SIG-M5 treated with dmso at 0.1 percent for 504 hours (cell line): Measurements from ENCODE around the gene VEGFB.

Experiments
- DNase-seq: peaks from one replicate; lab custom pipeline; 2025; ENCODE audit not compliant: unreplicated experiment; lab: John Stamatoyannopoulos, UW

VEGFB gene

GRCh38 chr11:64230171-64230984, 4.0 kb upstream of the VEGFB start, which contains the start of gene DNAJC4:
DNAJC4 (plus strand) TSS chr11:64230548; CDS start chr11:64230855, 307 bp downstream.
- peak; percentile 84 for DNase-seq

GRCh38 chr11:64230985-64231365, 3.4 kb upstream of the VEGFB start:
- DNase-seq = peak; percentile 55

GRCh38 chr11:64231546-64231945, 2.8 kb upstream of the VEGFB start:
- DNase-seq = no peak

DNA sequence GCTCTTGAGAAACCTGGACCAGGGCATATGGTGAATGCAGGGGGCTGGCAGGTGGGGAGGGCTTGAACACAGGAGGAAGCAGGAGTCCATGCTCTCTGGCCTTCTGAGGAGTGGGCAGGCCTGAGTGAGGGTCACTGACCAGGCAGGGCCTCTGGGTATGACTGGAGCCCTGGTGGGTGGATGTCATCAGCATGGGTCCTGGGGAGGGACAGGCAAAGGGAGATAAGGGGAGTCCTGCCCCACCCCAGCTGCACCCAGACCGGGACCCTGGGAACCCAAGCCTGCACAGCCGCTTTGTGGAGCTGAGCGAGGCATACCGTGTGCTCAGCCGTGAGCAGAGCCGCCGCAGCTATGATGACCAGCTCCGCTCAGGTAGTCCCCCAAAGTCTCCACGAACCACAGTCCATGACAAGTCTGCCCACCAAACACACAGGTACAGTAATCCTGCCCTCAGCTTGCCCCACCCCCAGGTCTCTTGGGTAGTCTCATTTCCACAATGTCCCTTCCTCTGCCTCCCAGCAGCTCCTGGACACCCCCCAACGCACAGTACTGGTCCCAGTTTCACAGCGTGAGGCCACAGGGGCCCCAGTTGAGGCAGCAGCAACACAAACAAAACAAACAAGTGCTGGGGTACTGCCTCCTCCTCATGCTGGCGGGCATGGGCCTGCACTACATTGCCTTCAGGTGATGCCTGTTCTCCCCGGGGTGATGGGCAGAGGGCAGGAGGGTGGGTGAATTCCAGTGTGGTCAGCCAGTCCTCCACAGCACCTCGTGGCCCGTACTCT, 2.0 kb upstream of the VEGFB start:
- no peak for DNase-seq

- no peak for DNase-seq
Measured at GRCh38 chr11:64232967-64233315, 1.4 kb upstream of the VEGFB start.

DNA sequence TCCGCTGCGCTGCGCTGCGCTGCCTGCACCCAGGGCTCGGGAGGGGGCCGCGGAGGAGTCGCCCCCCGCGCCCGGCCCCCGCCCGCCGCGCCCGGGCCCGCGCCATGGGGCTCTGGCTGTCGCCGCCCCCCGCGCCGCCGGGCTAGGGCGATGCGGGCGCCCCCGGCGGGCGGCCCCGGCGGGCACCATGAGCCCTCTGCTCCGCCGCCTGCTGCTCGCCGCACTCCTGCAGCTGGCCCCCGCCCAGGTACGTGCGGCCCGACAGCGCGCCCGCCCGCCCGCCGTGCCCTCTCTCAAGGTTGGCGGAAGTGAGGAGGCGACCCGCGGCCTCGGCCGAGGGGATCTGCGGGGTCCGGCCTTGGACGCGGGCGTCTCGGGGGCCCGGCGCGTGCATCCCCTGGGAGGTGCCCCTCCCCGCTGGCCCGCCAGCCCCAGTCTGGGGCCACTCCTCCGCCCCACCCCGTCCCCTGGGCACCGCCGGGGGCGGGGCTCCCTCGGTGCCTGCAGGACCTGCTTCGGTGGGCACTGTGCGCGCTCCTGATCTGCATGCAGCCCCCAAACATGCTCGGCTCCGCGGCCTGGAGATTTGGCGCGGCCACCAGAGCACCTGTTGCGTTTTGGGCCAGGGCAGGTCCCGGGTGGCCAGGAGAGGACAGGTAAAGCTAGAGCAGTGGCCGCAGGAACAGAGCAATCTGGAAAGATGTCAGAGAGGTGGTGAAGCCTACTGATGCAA, 429 bp downstream of the VEGFB start:
- no peak for DNase-seq

GRCh38 chr11:64235437-64236161, 1.2 kb downstream of the VEGFB start:
- DNase-seq = no peak

- peak; percentile 26 for DNase-seq
Measured at GRCh38 chr11:64237484-64237951, 3.1 kb downstream of the VEGFB start.

DNA sequence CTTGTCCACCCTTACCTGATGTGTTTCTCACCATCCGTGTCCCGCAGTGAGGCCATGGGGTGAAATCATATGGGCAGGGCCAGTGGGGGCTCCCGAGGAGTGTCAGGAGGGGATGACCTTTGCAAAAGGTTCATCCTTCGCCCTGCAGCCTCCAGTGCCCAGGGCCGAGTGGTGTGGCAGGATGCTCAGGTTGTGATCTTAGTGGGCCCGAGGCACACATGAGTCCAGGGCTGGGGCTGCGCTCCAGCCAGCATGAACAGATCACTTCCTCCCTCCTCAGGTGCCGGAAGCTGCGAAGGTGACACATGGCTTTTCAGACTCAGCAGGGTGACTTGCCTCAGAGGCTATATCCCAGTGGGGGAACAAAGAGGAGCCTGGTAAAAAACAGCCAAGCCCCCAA, 3.7 kb downstream of the VEGFB start:
- no peak for DNase-seq

GRCh38 chr11:64238999-64239398, 4.6 kb downstream of the VEGFB start:
- DNase-seq = peak; percentile 77

GRCh38 chr11:64239662-64240434, 5.5 kb downstream of the VEGFB start:
- peak; percentile 71 for DNase-seq

- peak; percentile 88 for DNase-seq
Measured at GRCh38 chr11:64240435-64241240, 6.3 kb downstream of the VEGFB start, which contains the start of gene FKBP2. FKBP2 (plus strand) TSS chr11:64241095; CDS start chr11:64242388, 1,293 bp downstream.

DNA sequence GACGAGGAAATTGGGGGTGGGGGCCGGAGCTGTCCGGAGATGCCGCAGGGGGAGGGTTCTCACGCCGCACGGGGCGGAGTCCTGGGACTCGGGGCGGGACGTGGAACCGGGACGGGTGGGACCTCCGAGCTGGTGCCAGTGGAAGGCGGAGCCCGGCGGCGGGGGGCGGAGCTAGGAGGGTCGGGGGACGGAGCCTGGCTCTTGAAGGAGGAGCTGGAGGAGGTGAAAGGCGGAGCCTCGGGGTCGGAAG, 6.8 kb downstream of the VEGFB start:
- no peak for DNase-seq

- peak; percentile 97 for DNase-seq
Measured at GRCh38 chr11:64241491-64242374, 7.3 kb downstream of the VEGFB start.

DNA sequence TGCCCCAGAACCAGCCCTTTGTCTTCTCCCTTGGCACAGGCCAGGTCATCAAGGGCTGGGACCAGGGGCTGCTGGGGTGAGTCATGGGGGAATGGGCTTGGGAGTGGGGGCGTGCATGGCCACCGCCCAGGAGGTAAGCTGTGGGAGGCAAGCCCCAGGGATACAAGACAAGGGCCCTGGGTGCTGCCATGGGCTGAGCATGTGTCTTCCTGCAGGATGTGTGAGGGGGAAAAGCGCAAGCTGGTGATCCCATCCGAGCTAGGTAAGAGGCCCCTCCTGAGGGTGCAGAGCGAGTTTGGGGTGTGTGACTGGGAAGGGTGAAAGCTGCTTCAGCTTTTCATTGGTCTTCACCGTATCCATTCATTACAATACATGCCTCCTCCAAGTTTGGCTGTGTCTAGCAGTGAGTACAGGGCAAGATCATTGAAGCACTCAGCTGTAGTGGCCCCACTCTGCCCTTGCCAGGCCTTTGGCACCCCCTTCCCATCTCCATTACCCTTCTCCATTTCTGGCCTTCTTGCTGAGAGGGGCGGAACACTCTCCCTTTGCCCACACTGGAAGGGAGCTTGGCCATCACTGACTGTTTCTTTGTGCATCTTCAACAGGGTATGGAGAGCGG, 9.0 kb downstream of the VEGFB start:
- no peak for DNase-seq

DNA sequence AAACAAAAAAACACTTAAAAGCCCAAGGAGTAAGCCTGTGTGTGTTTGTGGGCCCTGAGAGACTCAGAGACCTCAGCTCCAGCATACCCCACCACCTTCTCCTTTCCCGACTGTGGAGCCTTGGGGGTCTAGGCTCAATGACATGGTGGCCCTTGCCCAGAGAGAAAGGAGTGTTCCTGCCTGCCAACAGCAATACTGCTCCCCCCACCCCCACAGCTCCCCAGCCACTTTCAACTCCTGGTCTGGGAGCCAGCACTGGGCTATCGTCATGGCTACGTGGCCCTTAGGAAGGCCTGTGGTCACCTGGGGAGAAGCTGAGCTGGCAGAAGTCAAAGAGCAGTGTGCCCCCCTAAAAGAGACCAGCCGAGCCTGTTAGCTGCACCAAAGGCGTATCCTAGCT, 9.7 kb downstream of the VEGFB start:
- no peak for DNase-seq

- DNase-seq = no peak
Measured at GRCh38 chr11:64244966-64245365, 10.6 kb downstream of the VEGFB start.

- DNase-seq = peak; percentile 41
Measured at GRCh38 chr11:64245401-64245796, 11.0 kb downstream of the VEGFB start.
